Measurements from ENCODE around the gene RXRB.

GRCh38 chr6:33173535-33174180 lies 26.8 kb downstream of the RXRB start:
- TF ChIP-seq, protein P1, sequence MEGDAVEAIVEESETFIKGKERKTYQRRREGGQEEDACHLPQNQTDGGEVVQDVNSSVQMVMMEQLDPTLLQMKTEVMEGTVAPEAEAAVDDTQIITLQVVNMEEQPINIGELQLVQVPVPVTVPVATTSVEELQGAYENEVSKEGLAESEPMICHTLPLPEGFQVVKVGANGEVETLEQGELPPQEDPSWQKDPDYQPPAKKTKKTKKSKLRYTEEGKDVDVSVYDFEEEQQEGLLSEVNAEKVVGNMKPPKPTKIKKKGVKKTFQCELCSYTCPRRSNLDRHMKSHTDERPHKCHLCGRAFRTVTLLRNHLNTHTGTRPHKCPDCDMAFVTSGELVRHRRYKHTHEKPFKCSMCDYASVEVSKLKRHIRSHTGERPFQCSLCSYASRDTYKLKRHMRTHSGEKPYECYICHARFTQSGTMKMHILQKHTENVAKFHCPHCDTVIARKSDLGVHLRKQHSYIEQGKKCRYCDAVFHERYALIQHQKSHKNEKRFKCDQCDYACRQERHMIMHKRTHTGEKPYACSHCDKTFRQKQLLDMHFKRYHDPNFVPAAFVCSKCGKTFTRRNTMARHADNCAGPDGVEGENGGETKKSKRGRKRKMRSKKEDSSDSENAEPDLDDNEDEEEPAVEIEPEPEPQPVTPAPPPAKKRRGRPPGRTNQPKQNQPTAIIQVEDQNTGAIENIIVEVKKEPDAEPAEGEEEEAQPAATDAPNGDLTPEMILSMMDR (IDR thresholded peaks at IDR 0.05): no peak
- no peak for TF ChIP-seq POLR2A (IDR thresholded peaks at IDR 0.05)
